Esophagus squamous epithelium (tissue), 5 donors: ENCODE measurements around the gene DOCK10. TPM values are rescaled to one million over a fixed set of nuclear protein-coding genes. Genes with fewer than 3 reads are reported as not detected.

Experiments used
- DNase-seq: peaks from one replicate; lab custom pipeline; 2025; lab: John Stamatoyannopoulos, UW
- H3K27ac ChIP-seq, 4 donors: fragments of 200-600 bp; sonication (generic); one replicate each; pipeline ENCODE4 v1.5.1; 2016 to 2019; ENCODE audit warnings: mild to moderate bottlenecking in 1 of 4
- H3K27me3 ChIP-seq, 4 donors: fragments of 200-600 bp; sonication (generic); 1 replicate in 3 of 4; 2 replicates in 1 of 4; pipeline versions ENCODE4 v1.5.1 to v1.6.0; 2017 to 2021; ENCODE audit warnings: antibody characterized with exemption in 1 of 4
- H3K36me3 ChIP-seq, 3 donors: fragments of 200-600 bp; sonication (generic); one replicate each; pipeline ENCODE4 v1.5.1; 2016 to 2019
- H3K4me1 ChIP-seq, 3 donors: fragments of 200-600 bp; sonication (generic); one replicate each; pipeline ENCODE4 v1.5.1; 2017 to 2019
- H3K4me3 ChIP-seq, 4 donors: fragments of 200-600 bp; sonication (generic); 1 replicate in 3 of 4; 2 replicates in 1 of 4; pipeline ENCODE4 v1.5.1; 2016 to 2019; ENCODE audit warnings: mild to moderate bottlenecking in 2 of 4, moderate library complexity in 1 of 4
- H3K9me3 ChIP-seq, 3 donors: fragments of 200-600 bp; sonication (generic); one replicate each; pipeline ENCODE4 v1.5.1; 2016 to 2019
- CTCF ChIP-seq, 6 experiments: fragments of 450-650 bp in 4 of 6; fragments of 200-600 bp in 2 of 6; sonication (generic) in 2 of 6; IDR thresholded peaks; one replicate each; pipeline ENCODE4 v1.5.1; 2016 to 2019; ENCODE audit warnings: antibody characterized with exemption in 6 of 6, mild to moderate bottlenecking in 4 of 6, moderate library complexity in 4 of 6
- POLR2A ChIP-seq, 4 donors: fragments of 450-650 bp; IDR thresholded peaks; one replicate each; pipeline ENCODE4 v1.6.1; 2017; ENCODE audit warnings: antibody characterized with exemption in 4 of 4, mild to moderate bottlenecking in 4 of 4, moderate library complexity in 3 of 4
- WGBS, 2 donors: methylation state at CpG; one replicate each; pipeline ENCODE4 v1.1.5; 2018; 5-methylcytosine and 5-hydroxymethylcytosine counted together
- intact Hi-C: fragments of 100-400 bp; cut with DNase I; formaldehyde crosslinking; loops from one replicate; pipeline ENCODE4 v1.15.0; 2022
- total RNA-seq, 4 donors: library from RNA; depleted of rRNA; stranded (reverse); fragments of >200 nt; gene quantifications; one replicate each; pipeline ENCODE4 v1.1.0, GENCODE V29; 2016
- donor health status: DM: yes; HTN: yes; CAD: no.

DOCK10 gene
- total RNA-seq, 4 donors from 2014 or later: 9.2 to 16.6 (median 11.7) TPM

- Histone ChIP-seq H3K4me3 (no peak overlapping the region), H3K27ac (no peak overlapping the region), H3K36me3 (peaks cover 0 to 73% (median 3%) of the 10 kb centered on the region in 3 donors), H3K27me3 (no peaks in the 10 kb centered on the region), H3K4me1 (no peaks in the 10 kb centered on the region), H3K9me3 (no peaks in the 10 kb centered on the region)
- TF ChIP-seq POLR2A (IDR thresholded peaks at IDR 0.05): no peak
- no peak for TF ChIP-seq CTCF (IDR thresholded peaks at IDR 0.05)
- no peak for DNase-seq
- intact Hi-C loops: no loop called here
- WGBS, 2 donors: 50 to 67% methylated on average over 1 of the region's 1 CpG
These were observed 240.9 kb downstream of the DOCK10 start for GRCh38 chr2:224801360-224801759.

GRCh38 chr2:224799691-224800090 lies 242.6 kb downstream of the DOCK10 start:
- Histone ChIP-seq H3K27me3 (no peaks in the 10 kb centered on the region), H3K4me1 (no peaks in the 10 kb centered on the region), H3K27ac (no peak overlapping the region), H3K4me3 (no peak overlapping the region), H3K9me3 (no peaks in the 10 kb centered on the region), H3K36me3 (peaks cover 0 to 75% (median 3%) of the 10 kb centered on the region in 3 donors)
- intact Hi-C loops: no loop called here
- TF ChIP-seq POLR2A (IDR thresholded peaks at IDR 0.05) (no peak), CTCF (IDR thresholded peaks at IDR 0.05) (no peak)
- WGBS, 2 donors: 43 to 56% methylated on average over 1 of the region's 1 CpG
- DNase-seq: no peak

- Histone ChIP-seq H3K4me1 (no peaks in the 10 kb centered on the region), H3K27ac (no peak overlapping the region), H3K9me3 (no peaks in the 10 kb centered on the region), H3K4me3 (no peak overlapping the region), H3K27me3 (no peaks in the 10 kb centered on the region), H3K36me3 (peaks cover 0 to 74% (median 3%) of the 10 kb centered on the region in 3 donors)
- intact Hi-C loops: no loop called here
- WGBS, 2 donors: 89 to 100% methylated on average over 2 of the region's 2 CpGs
- DNase-seq: no peak
- TF ChIP-seq CTCF (IDR thresholded peaks at IDR 0.05) (no peak), POLR2A (IDR thresholded peaks at IDR 0.05) (no peak)
These were observed 244.1 kb downstream of the DOCK10 start for GRCh38 chr2:224798180-224798579.

GRCh38 chr2:224796695-224797305 lies 245.5 kb downstream of the DOCK10 start:
- Histone ChIP-seq H3K27me3 (no peaks in the 10 kb centered on the region), H3K9me3 (no peaks in the 10 kb centered on the region), H3K27ac (no peak overlapping the region), H3K4me3 (no peak overlapping the region), H3K4me1 (no peaks in the 10 kb centered on the region), H3K36me3 (peaks cover 0 to 60% (median 3%) of the 10 kb centered on the region in 3 donors)
- no peak for DNase-seq
- intact Hi-C loops: no loop called here
- 89% methylated on average over 8 of the region's 8 CpGs for WGBS, 2 donors
- TF ChIP-seq CTCF (IDR thresholded peaks at IDR 0.05) (no peak), POLR2A (IDR thresholded peaks at IDR 0.05) (no peak)

GRCh38 chr2:224793946-224794345 lies 248.3 kb downstream of the DOCK10 start:
- no peak overlapping the region for H3K4me3 ChIP-seq
- WGBS, 2 donors: 67 to 78% methylated on average over 3 of the region's 3 CpGs
- intact Hi-C loops: no loop called here
- no peaks in the 10 kb centered on the region for H3K27me3 ChIP-seq
- no peaks in the 10 kb centered on the region for H3K4me1 ChIP-seq
- H3K9me3 ChIP-seq: no peaks in the 10 kb centered on the region
- H3K36me3 ChIP-seq: peaks cover 0 to 43% (median 0%) of the 10 kb centered on the region in 3 donors
- H3K27ac ChIP-seq: no peak overlapping the region
- TF ChIP-seq CTCF (IDR thresholded peaks at IDR 0.05) (no peak), POLR2A (IDR thresholded peaks at IDR 0.05) (no peak)
- no peak for DNase-seq
